HL-60 (cell line): Measurements from ENCODE around the gene ME1.
"Not testable (repeated sequence)": the region's sequence is repeated elsewhere in the genome, so short reads cannot be mapped to it uniquely, and the experiment has no call there.

Experiments used
- DNase-seq, 2 experiments: peaks; one replicate each; pipeline ENCODE4 v3.0.0-alpha.2; 2010 to 2020; ENCODE audit warnings: low read depth in 1 of 2, low spot score in 1 of 2
- H3K27ac ChIP-seq: fragments of 250-450 bp; sonication (Bioruptor Pico); replicated peaks from 2 replicates; pipeline ENCODE4 v1.5.1; 2020; ENCODE audit warnings: mild to moderate bottlenecking, moderate library complexity
- H3K27me3 ChIP-seq: fragments of 250-450 bp; sonication (Bioruptor Pico); 2 replicates; pipeline ENCODE4 v1.5.1; 2021; ENCODE audit warnings: mild to moderate bottlenecking, moderate library complexity; ENCODE audit not compliant: insufficient read depth, poor library complexity, severe bottlenecking
- H3K4me3 ChIP-seq: replicated peaks from 2 replicates; pipeline ENCODE4 v1.5.1; 2011; ENCODE audit warnings: mild to moderate bottlenecking, control low read depth, low read length; ENCODE audit not compliant: insufficient read depth
- GABPA ChIP-seq: IDR thresholded peaks from 2 replicates; pipeline ENCODE4 v1.6.1; 2012; ENCODE audit warnings: low read depth
- POLR2AphosphoS5 ChIP-seq: IDR thresholded peaks from 2 replicates; pipeline ENCODE4 v1.6.1; 2012; ENCODE audit warnings: low read depth
- SPI1 ChIP-seq: IDR thresholded peaks from 2 replicates; pipeline ENCODE4 v1.6.1; 2012; ENCODE audit warnings: low read depth, mild to moderate bottlenecking, borderline replicate concordance
- TF ChIP-seq, protein P1 (sequence below): IDR thresholded peaks from 2 replicates; pipeline ENCODE4 v1.6.1; 2012; ENCODE audit warnings: low read depth; ENCODE audit not compliant: insufficient replicate concordance
- TF ChIP-seq, protein P2 (sequence below): IDR thresholded peaks from one replicate; pipeline ENCODE4 v1.5.1; 2011; ENCODE audit warnings: low read length, control low read depth, inconsistent platforms; ENCODE audit not compliant: insufficient read depth

The ME1 gene

DNA sequence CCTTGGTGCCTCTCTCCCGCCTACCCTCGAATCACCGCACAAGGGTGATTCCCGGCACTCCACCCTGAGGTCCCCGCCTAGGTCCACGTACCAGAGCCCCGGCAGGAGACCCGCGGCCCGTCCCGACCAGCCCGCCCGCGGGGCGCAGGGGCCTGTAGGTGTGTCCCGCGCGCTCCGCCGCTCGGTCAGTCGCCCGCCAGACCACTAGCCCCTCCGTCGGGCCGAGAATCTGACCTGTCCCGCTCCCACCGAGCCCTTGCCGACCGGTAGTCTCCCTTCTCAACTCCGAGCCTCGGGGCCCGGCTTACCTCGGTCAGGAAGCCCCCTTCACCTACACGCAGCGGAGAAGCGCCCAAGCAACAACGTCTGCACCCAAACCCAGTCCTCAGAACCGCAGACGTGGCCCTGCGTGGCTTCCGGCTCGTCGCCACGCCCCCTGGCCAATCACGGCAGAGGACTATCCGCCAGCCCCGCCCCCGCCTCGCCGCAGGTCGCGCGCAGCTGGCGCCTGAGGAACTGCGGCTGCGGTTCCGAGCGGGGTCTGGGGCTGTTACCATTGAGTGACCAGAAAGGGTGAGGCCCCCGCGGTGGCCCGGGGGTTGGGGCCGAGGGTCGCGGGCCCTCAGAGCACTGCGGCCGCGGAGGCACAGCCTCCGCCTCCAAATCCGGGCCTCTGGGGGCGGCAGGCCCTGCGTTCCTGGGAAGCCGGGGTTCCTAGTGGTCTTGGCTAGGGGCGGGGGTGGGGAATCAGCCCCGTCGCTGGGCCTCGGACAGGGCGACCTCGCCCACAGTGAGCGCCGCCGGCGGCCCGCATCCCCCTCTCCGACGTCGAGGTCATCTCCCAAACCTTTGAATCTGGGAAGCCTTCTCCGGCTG, 237.7 kb downstream of the ME1 start, which contains the start of the genes PGM3 and RWDD2A:
Gene PGM3 (minus strand): TSS at position 395 of the 876 bp plus-strand sequence. CDS start 2,253 bp downstream, outside the sequence.
Gene RWDD2A (plus strand): TSS at position 487 of the 876 bp plus-strand sequence. CDS start 1,095 bp downstream, outside the sequence.
- Histone ChIP-seq H3K27me3 (no peaks in the 10 kb centered on the region), H3K27ac (peak within 1 kb of the TSS; percentile 59), H3K4me3 (peak within 1 kb of the TSS; percentile 79)
- DNase-seq, result peak; percentile 60 to 85
- TF ChIP-seq GABPA (no peak), SPI1 (peak; percentile 58; the same call in 1 of the 2 replicates), POLR2AphosphoS5 (peak; percentile 69)
- TF ChIP-seq, protein P1, sequence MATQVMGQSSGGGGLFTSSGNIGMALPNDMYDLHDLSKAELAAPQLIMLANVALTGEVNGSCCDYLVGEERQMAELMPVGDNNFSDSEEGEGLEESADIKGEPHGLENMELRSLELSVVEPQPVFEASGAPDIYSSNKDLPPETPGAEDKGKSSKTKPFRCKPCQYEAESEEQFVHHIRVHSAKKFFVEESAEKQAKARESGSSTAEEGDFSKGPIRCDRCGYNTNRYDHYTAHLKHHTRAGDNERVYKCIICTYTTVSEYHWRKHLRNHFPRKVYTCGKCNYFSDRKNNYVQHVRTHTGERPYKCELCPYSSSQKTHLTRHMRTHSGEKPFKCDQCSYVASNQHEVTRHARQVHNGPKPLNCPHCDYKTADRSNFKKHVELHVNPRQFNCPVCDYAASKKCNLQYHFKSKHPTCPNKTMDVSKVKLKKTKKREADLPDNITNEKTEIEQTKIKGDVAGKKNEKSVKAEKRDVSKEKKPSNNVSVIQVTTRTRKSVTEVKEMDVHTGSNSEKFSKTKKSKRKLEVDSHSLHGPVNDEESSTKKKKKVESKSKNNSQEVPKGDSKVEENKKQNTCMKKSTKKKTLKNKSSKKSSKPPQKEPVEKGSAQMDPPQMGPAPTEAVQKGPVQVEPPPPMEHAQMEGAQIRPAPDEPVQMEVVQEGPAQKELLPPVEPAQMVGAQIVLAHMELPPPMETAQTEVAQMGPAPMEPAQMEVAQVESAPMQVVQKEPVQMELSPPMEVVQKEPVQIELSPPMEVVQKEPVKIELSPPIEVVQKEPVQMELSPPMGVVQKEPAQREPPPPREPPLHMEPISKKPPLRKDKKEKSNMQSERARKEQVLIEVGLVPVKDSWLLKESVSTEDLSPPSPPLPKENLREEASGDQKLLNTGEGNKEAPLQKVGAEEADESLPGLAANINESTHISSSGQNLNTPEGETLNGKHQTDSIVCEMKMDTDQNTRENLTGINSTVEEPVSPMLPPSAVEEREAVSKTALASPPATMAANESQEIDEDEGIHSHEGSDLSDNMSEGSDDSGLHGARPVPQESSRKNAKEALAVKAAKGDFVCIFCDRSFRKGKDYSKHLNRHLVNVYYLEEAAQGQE, result no peak
- TF ChIP-seq, protein P2, sequence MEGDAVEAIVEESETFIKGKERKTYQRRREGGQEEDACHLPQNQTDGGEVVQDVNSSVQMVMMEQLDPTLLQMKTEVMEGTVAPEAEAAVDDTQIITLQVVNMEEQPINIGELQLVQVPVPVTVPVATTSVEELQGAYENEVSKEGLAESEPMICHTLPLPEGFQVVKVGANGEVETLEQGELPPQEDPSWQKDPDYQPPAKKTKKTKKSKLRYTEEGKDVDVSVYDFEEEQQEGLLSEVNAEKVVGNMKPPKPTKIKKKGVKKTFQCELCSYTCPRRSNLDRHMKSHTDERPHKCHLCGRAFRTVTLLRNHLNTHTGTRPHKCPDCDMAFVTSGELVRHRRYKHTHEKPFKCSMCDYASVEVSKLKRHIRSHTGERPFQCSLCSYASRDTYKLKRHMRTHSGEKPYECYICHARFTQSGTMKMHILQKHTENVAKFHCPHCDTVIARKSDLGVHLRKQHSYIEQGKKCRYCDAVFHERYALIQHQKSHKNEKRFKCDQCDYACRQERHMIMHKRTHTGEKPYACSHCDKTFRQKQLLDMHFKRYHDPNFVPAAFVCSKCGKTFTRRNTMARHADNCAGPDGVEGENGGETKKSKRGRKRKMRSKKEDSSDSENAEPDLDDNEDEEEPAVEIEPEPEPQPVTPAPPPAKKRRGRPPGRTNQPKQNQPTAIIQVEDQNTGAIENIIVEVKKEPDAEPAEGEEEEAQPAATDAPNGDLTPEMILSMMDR, result no peak

DNA sequence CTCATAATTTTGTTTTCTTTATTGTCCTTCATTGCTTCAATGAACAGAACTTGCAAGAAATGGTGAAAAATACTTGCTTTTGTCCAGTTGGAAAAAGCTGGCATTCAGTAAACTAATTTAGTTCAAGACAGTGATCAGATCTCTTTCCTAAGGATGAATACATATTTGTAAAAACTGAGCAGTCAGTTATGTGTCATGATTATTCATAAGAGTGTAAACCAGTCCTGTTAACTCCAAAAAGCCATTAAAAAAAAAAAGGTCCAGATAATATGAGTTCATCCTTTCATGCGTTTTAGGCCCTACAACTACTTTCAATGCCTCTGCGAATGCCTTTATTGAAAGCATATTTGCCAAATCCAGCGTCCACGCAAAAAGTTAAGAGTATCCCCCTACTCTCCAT, 238.4 kb downstream of the ME1 start:
- no peak overlapping the region; the same call in 1 of the 2 replicates for H3K27ac ChIP-seq
- H3K27me3 ChIP-seq, result no peaks in the 10 kb centered on the region
- TF ChIP-seq SPI1 (no peak), GABPA (no peak), POLR2AphosphoS5 (no peak)
- TF ChIP-seq, protein P1, result no peak
- TF ChIP-seq, protein P2, result no peak
- DNase-seq, result no peak
- peak overlapping the region; percentile 79 for H3K4me3 ChIP-seq

DNA sequence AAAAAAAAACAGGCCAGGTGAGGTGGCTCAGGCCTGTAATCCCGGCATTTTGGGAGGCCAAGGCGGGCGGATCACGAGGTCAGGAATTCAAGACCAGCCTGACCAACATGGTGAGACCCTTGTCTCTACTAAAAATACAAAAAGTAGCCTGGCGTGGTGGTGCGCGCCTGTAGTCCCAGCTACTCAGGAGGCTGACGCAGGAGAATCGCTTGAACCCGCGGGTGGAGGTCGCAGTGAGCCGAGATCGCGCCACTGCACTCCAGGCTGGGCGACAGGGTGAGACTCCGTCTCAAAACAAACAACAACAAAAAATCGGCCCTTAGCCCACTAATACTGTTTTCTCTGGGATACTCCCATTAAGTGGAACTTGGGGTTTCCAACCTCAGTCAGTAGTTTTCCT, 238.9 kb downstream of the ME1 start:
- peak overlapping the region; percentile 79 for H3K4me3 ChIP-seq
- H3K27me3 ChIP-seq, H3K27ac ChIP-seq, DNase-seq: not testable (repeated sequence)

DNA sequence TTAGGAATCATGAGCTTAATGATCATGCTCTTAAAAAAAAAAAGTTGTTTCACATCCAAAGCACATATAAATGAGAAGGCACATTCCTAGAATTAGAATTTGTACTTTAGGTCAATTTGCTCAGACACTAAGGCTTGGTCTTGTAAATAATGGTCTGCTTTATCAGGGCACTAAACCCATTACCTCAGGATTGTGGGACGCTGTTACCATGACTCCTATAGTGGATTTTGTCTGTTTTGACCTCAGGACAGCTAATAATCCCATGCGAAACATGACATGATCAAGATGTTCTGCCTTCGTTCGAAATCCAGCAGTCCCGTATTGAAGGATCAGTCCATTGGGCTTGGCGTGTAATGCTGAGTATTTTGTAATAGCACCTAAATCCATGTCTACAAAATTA, 240.2 kb downstream of the ME1 start:
- H3K4me3 ChIP-seq, result no peak overlapping the region
- TF ChIP-seq, protein P1, result no peak
- TF ChIP-seq SPI1 (no peak), GABPA (no peak), POLR2AphosphoS5 (no peak)
- TF ChIP-seq, protein P2, result no peak
- H3K27me3 ChIP-seq, result no peaks in the 10 kb centered on the region
- no peak overlapping the region for H3K27ac ChIP-seq
- DNase-seq, result no peak
